K562 (cell line): Measurements from ENCODE around the gene ATM. TPM values are rescaled to one million over a fixed set of nuclear protein-coding genes. Genes with fewer than 3 reads are reported as not detected.

Experiments
- ATAC-seq: fragments of 200-7000 bp; cut with Tn5 transposase; 3 replicates; pipeline ENCODE4 v1.9.1; 2020; ENCODE audit warnings: moderate library complexity
- Bru-seq: library from RNA; stranded (reverse); fragments of 400-500 nt; gene quantifications from one replicate; lab custom pipeline; 2021; lab: Mats Ljungman, UMichigan
- BruChase-seq, 2 experiments: library from RNA; stranded (reverse); fragments of 400-500 nt; gene quantifications; one replicate each; lab custom pipeline; 2021; lab: Mats Ljungman, UMichigan
- BruUV-seq: library from RNA; stranded (reverse); fragments of 400-500 nt; replicated peaks from 2 replicates; lab custom pipeline; 2021; lab: Mats Ljungman, UMichigan
- CTCF ChIA-PET: fragments of 300-600 bp; formaldehyde crosslinking; extraction: SDS; loops from one replicate; lab custom pipeline; 2021; ENCODE audit warnings: low intra/inter-chr PET ratio; lab: Yijun Ruan, JAX
- POLR2A ChIA-PET: fragments of 300-600, 350-650 bp; sonication (Branson Sonifier 250); formaldehyde crosslinking; extraction: SDS; loops from one replicate; lab custom pipeline; 2021; ENCODE audit warnings: antibody characterized with exemption, inconsistent platforms; lab: Yijun Ruan, JAX
- DNase-seq, 4 experiments: peaks; one replicate each; pipeline versions ENCODE4 v3.0.0 to v3.0.0-alpha.2; 2011 to 2018; ENCODE audit warnings: low spot score in 3 of 4, mixed read lengths in 3 of 4; ENCODE audit errors: extremely low read depth in 1 of 4
- FAIRE-seq: peaks from 2 replicates; lab custom pipeline; 2011; peaks lifted over from hg19 to GRCh38; lab: Jason Lieb, UNC
- H2AFZ ChIP-seq: 2 replicates; pipeline ENCODE4 v1.6.0; 2011; ENCODE audit warnings: low read depth, low read length, control low read depth, inconsistent platforms
- H3K27ac ChIP-seq: fragments of 200-600 bp; 3 replicates; pipeline ENCODE4 v1.8.0; 2011; ENCODE audit warnings: low read depth, mild to moderate bottlenecking, control low read depth, inconsistent platforms, low read length, moderate library complexity, mixed read lengths; ENCODE audit errors: extremely low read depth
- H3K27me3 ChIP-seq, 2 experiments: fragments of 300-600 bp in 1 of 2; 2 replicates in 1 of 2; 3 replicates in 1 of 2; pipeline versions ENCODE4 v1.6.0 to v1.8.0; 2011; ENCODE audit warnings: inconsistent platforms in 2 of 2, low read length in 2 of 2, mild to moderate bottlenecking in 1 of 2, mixed read lengths in 1 of 2, moderate library complexity in 1 of 2; ENCODE audit not compliant: control insufficient read depth in 2 of 2, insufficient read depth in 2 of 2
- H3K36me3 ChIP-seq: fragments of 300-600 bp; 3 replicates; pipeline ENCODE4 v1.8.0; 2011; ENCODE audit warnings: mild to moderate bottlenecking, low read length, inconsistent platforms; ENCODE audit not compliant: control insufficient read depth, insufficient read depth
- H3K4me1 ChIP-seq, 2 experiments: fragments of 200-600 bp in 1 of 2; replicated peaks in 1 of 2; 2 replicates in 1 of 2; 3 replicates in 1 of 2; pipeline versions ENCODE4 v1.5.1 to v1.8.0; 2011; ENCODE audit warnings: inconsistent platforms in 2 of 2, low read length in 2 of 2, mild to moderate bottlenecking in 1 of 2, mixed read lengths in 1 of 2, moderate library complexity in 1 of 2; ENCODE audit not compliant: control insufficient read depth in 2 of 2, insufficient read depth in 2 of 2
- H3K4me2 ChIP-seq: 2 replicates; pipeline ENCODE4 v1.6.1; 2011; ENCODE audit warnings: low read length, control low read depth, inconsistent platforms, mixed read lengths; ENCODE audit not compliant: insufficient read depth
- H3K4me3 ChIP-seq: fragments of 200-600 bp; sonication (generic), shearing (Covaris generic); 2 replicates; pipeline ENCODE4 v1.5.1; 2016; ENCODE audit warnings: control low read depth, inconsistent platforms
- H3K79me2 ChIP-seq: fragments of 200-600 bp; 3 replicates; pipeline ENCODE4 v1.8.0; 2011; ENCODE audit warnings: low read length, inconsistent platforms; ENCODE audit not compliant: control insufficient read depth, insufficient read depth
- H3K9ac ChIP-seq, 2 experiments: 2 replicates each; pipeline versions ENCODE4 v1.6.0 to v1.6.1; 2011; ENCODE audit warnings: low read depth in 2 of 2, low read length in 2 of 2, control low read depth in 1 of 2, inconsistent platforms in 1 of 2, mild to moderate bottlenecking in 1 of 2, mixed read lengths in 1 of 2; ENCODE audit not compliant: insufficient read depth in 1 of 2
- H3K9me1 ChIP-seq: one replicate; pipeline ENCODE4 v1.6.0; 2011; ENCODE audit warnings: inconsistent platforms, mild to moderate bottlenecking, low read length, moderate library complexity; ENCODE audit not compliant: control insufficient read depth, insufficient read depth
- H3K9me3 ChIP-seq: replicated peaks from 2 replicates; pipeline ENCODE4 v1.5.1; 2011; ENCODE audit warnings: low read depth, low read length, inconsistent platforms; ENCODE audit not compliant: control insufficient read depth, insufficient read depth
- H4K20me1 ChIP-seq: replicated peaks from 2 replicates; pipeline ENCODE4 v1.6.1; 2011; ENCODE audit warnings: low read length, inconsistent platforms, mixed read lengths; ENCODE audit not compliant: control insufficient read depth, insufficient read depth
- CLOCK ChIP-seq: fragments of 250-450 bp; sonication (Bioruptor Pico); IDR thresholded peaks from 2 replicates; pipeline ENCODE4 v1.4.0; 2020; ENCODE audit warnings: mild to moderate bottlenecking, moderate library complexity, borderline replicate concordance
- EWSR1 ChIP-seq: fragments of 450-650 bp; IDR thresholded peaks from 2 replicates; pipeline ENCODE4 v1.6.1; 2018; ENCODE audit warnings: borderline replicate concordance, mild to moderate bottlenecking, low read depth, moderate library complexity; ENCODE audit not compliant: partially characterized antibody
- FOXP1 ChIP-seq: sonication (generic); formaldehyde crosslinking; IDR thresholded peaks from 2 replicates; pipeline ENCODE4 v1.8.0; 2022; ENCODE audit warnings: mild to moderate bottlenecking, missing genetic modification reagents
- HNRNPLL ChIP-seq: fragments of 200-400 bp; formaldehyde crosslinking; IDR thresholded peaks from 2 replicates; pipeline ENCODE4 v1.6.1; 2017; ENCODE audit warnings: low read length, low read depth, mild to moderate bottlenecking; ENCODE audit not compliant: poor library complexity, severe bottlenecking
- IRF9 ChIP-seq: fragments of 450-650 bp; IDR thresholded peaks from 2 replicates; pipeline ENCODE4 v1.6.1; 2016; ENCODE audit warnings: missing biosample characterization, missing genetic modification characterization
- JUND ChIP-seq, 2 experiments: IDR thresholded peaks; 2 replicates in 1 of 2; 3 replicates in 1 of 2; pipeline ENCODE4 v1.6.1; 2011; ENCODE audit warnings: borderline replicate concordance in 2 of 2, low read depth in 2 of 2, low read length in 2 of 2, improper control_type of control experiment in 1 of 2, missing biosample characterization in 1 of 2, missing genetic modification characterization in 1 of 2, missing genetic modification reagents in 1 of 2
- PHTF2 ChIP-seq: fragments of 250-450 bp; sonication (Bioruptor Pico); IDR thresholded peaks from 2 replicates; pipeline ENCODE4 v1.5.0; 2021; ENCODE audit warnings: mild to moderate bottlenecking
- PTRF ChIP-seq: fragments of 450-650 bp; IDR thresholded peaks from 2 replicates; pipeline ENCODE4 v1.6.1; 2016; ENCODE audit warnings: mild to moderate bottlenecking, missing genetic modification characterization, missing compliant biosample characterization
- TFAM ChIP-seq: fragments of 250-450 bp; sonication (Bioruptor Pico); conservative IDR thresholded peaks from 2 replicates; pipeline ENCODE4 v1.5.0; 2021; ENCODE audit warnings: mild to moderate bottlenecking, moderate library complexity
- ZKSCAN3 ChIP-seq: fragments of 250-450 bp; sonication (Bioruptor Pico); IDR thresholded peaks from 2 replicates; pipeline ENCODE4 v1.4.0; 2020
- ZNF41 ChIP-seq: fragments of 250-450 bp; sonication (Bioruptor Pico); conservative IDR thresholded peaks from 2 replicates; pipeline ENCODE4 v1.4.0; 2020; ENCODE audit warnings: mild to moderate bottlenecking
- WGBS: fragments of 100-300 bp; shearing (Covaris generic); methylation state at CpG from one replicate; pipeline ENCODE4 v1.1.6; 2016; ENCODE audit warnings: low coverage, mixed read lengths; ENCODE audit not compliant: insufficient coverage; ENCODE audit errors: missing lambda C conversion rate; 5-methylcytosine and 5-hydroxymethylcytosine counted together
- in situ Hi-C: fragments of 300-500 bp; cut with MboI; formaldehyde crosslinking; loops from 4 replicates; pipeline ENCODE4 v1.15.0; 2018; ENCODE audit warnings: inconsistent platforms, mixed read lengths
- intact Hi-C: fragments of 100-400 bp; cut with micrococcal nuclease; formaldehyde crosslinking; loops from 2 replicates; pipeline ENCODE4 v1.14.2; 2022
- long read RNA-seq, 3 experiments: library from polyadenylated mRNA in 2 of 3; library from RNA in 1 of 3; unstranded in 2 of 3; stranded (forward) in 1 of 3; transcript quantifications; one replicate each; pipeline ENCODE4 v2.0.0, GENCODE V29; 2019 to 2022
- polyA minus RNA-seq, 3 experiments: library from RNA; depleted of rRNA, polyadenylated mRNA; stranded (reverse); fragments of >200 nt; gene quantifications; 2 replicates each; pipeline ENCODE4 v1.2.3, GENCODE V29; 2011
- polyA plus RNA-seq, 8 experiments: library from polyadenylated mRNA; depleted of rRNA in 4 of 8; stranded (reverse) in 5 of 8; unstranded in 3 of 8; fragments of >200 nt; fragmentation: Nextera tagmentation in 2 of 8; fragmentation: Illumina TruSeq in 1 of 8; extraction: Ambion mirVana in 2 of 8; extraction: Trizol in 1 of 8; gene quantifications; 2 replicates each; pipeline versions ENCODE4 v1.2.1 to v1.2.3, GENCODE V29; 2011 to 2014; ENCODE audit warnings: inconsistent platforms in 1 of 8, missing spikeins in 1 of 8
- total RNA-seq, 7 experiments: library from RNA; depleted of rRNA in 6 of 7; stranded (reverse); fragments of >200 nt in 6 of 7; fragmentation: Illumina TruSeq in 2 of 7; extraction: Trizol in 2 of 7; gene quantifications; 2 replicates each; pipeline versions ENCODE4 v1.2.1 to v1.2.3, GENCODE V29; 2011 to 2021; ENCODE audit warnings: low replicate concordance in 1 of 7

Gene ATM
- total RNA-seq (2011; cell fraction: chromatin; rRNA removed; ENCODE audit: low replicate concordance), result 94.8 and 383 TPM in 2 replicates
- 55.4 and 62.4 TPM in 2 replicates for total RNA-seq (2011; cell fraction: nucleolus; rRNA removed)
- 146 and 241 TPM in 2 replicates for total RNA-seq (2011; cell fraction: nucleoplasm; rRNA removed)
- total RNA-seq (2014; rRNA removed) (22.6 and 34.8 TPM in 2 replicates), total RNA-seq (2014; rRNA removed; fragmentation: Illumina TruSeq; extraction: Trizol) (44.0 and 45.4 TPM in 2 replicates), total RNA-seq (2015; rRNA removed; fragmentation: Illumina TruSeq; extraction: Trizol) (41.4 and 43.0 TPM in 2 replicates), total RNA-seq (2021) (26.2 and 26.9 TPM in 2 replicates), polyA plus RNA-seq (2011; rRNA removed) (42.4 and 46.8 TPM in 2 replicates), polyA plus RNA-seq (2014; fragmentation: Illumina TruSeq; extraction: Trizol) (16.8 and 23.0 TPM in 2 replicates), polyA plus RNA-seq (2014; fragmentation: Nextera tagmentation; extraction: Ambion mirVana) (1 to 10 TPM; 8.3 to 9.0 TPM), polyA plus RNA-seq (2014; rRNA removed) (24.3 and 24.7 TPM in 2 replicates), polyA minus RNA-seq (2011; rRNA and poly(A)+ RNA removed) (125 and 138 TPM in 2 replicates), Bru-seq, nascent RNA (percentile 63 among the genes with signal in this experiment), BruChase-seq, experiment 1, labeled RNA remaining after a 2-hour chase (percentile 70 among the genes with signal in this experiment), BruChase-seq, experiment 2, labeled RNA remaining after a 6-hour chase (percentile 70 among the genes with signal in this experiment)
- 6.2 and 19.0 TPM in 2 replicates for polyA plus RNA-seq (2011; cell fraction: cytosol; rRNA removed)
- polyA plus RNA-seq (2011; cell fraction: nucleus; rRNA removed), result 58.4 and 79.4 TPM in 2 replicates
- polyA plus RNA-seq (2012), result 11.2 and 15.4 TPM in 2 replicates
- 19.8 and 31.4 TPM in 2 replicates for polyA minus RNA-seq (2011; cell fraction: cytosol; rRNA and poly(A)+ RNA removed)
- polyA minus RNA-seq (2011; cell fraction: nucleus; rRNA and poly(A)+ RNA removed), result 130 and 239 TPM in 2 replicates
- long read RNA-seq, experiment 1, full-length matches to known transcripts, result 1 of 27 reads
- long read RNA-seq, experiment 1, partial matches to known transcripts, result 13 of 27 reads
- long read RNA-seq, experiment 1, other reads (novel, unspliced or antisense), result 13 of 27 reads
- long read RNA-seq, experiment 2, partial matches to known transcripts, result 2 of 5 reads
- long read RNA-seq, experiment 2, other reads (novel, unspliced or antisense), result 2 of 5 reads
- long read RNA-seq, experiment 3, partial matches to known transcripts, result 2 of 7 reads
- long read RNA-seq, experiment 3, other reads (novel, unspliced or antisense), result 5 of 7 reads

- Histone ChIP-seq H3K9me1 (no peaks in the 10 kb centered on the region), H3K4me3 (peak within 1 kb of the TSS; percentile 80), H3K79me2 (peaks cover 87% of the 10 kb centered on the region), H3K27ac (peak within 1 kb of the TSS; percentile 97), H2AFZ (peak within 1 kb of the TSS; percentile 97), H3K36me3 (peaks cover 30% of the 10 kb centered on the region; the same call in 2 of the 3 replicates), H3K4me2 (peak within 1 kb of the TSS; percentile 96), H3K9me3 (no peaks in the 10 kb centered on the region), H3K27me3 (no peaks in the 10 kb centered on the region), H3K4me1 (peaks cover 15 to 46% of the 10 kb centered on the region in 2 experiments), H3K9ac (peak within 1 kb of the TSS; percentile 97 to 98), H4K20me1 (peaks cover 27% of the 10 kb centered on the region)
- FAIRE-seq (peak; percentile 94), ATAC-seq (peak; percentile 89), DNase-seq (peak; percentile 94 to 99 (median 94))
- CTCF ChIA-PET, result interaction anchor here (0.7 to 1.0 kb wide), 2 partner anchors 104 to 433 kb away, joined by 3 to 4 read pairs; no protein-coding TSS in a partner anchor
- intact Hi-C loops, result loop anchor here (1.0 to 10.0 kb wide), 7 partner anchors 130 to 426 kb away; partner anchors contain the start of genes C11orf65, CUL5 and EXPH5
- WGBS, result 1% methylated on average over 43 of the region's 70 CpGs
- POLR2A ChIA-PET, result interaction anchor here (0.6 to 1.8 kb wide), 13 partner anchors 9 to 444 kb away, joined by 3 to 9 read pairs (median 3); partner anchors contain the start of gene CUL5
- BruUV-seq, result no TSS peak
- in situ Hi-C loops, result no loop called here
- TF ChIP-seq TFAM (CRISPR knock-in tag) (no peak), CLOCK (CRISPR knock-in tag) (no peak), FOXP1 (CRISPR knock-in tag) (0 out of 2 replicates have a peak, but pooled peaks have one; percentile 7), ZKSCAN3 (CRISPR knock-in tag) (no peak), JUND (IDR thresholded peaks at IDR 0.05; ENCODE audit: borderline replicate concordance, low read depth, low read length) (no peak; the same call in none of the 2 replicates), JUND (tag; IDR thresholded peaks at IDR 0.05; ENCODE audit: borderline replicate concordance, low read depth, low read length) (peak; percentile 6; the same call in 1 of the 3 replicates), ZNF41 (CRISPR knock-in tag) (no peak), EWSR1 (no peak), HNRNPLL (peak; percentile 94), IRF9 (tag) (no peak), PHTF2 (CRISPR knock-in tag) (no peak), PTRF (tag) (no peak)
These were observed at the start of gene ATM, which contains the start of gene NPAT for GRCh38 chr11:108222574-108223347. ATM (plus strand) TSS chr11:108223067; CDS start chr11:108227625, 4,558 bp downstream. NPAT (minus strand) TSS chr11:108222638; CDS start chr11:108222536, 102 bp downstream.
